ENCODE results near the gene ZFPL1. TPM values are rescaled to one million over a fixed set of nuclear protein-coding genes. Genes with fewer than 3 reads are reported as not detected.
A peak's percentile ranks its signal among the peaks of the same experiment; 100 is the strongest.

Gene ZFPL1
- total RNA-seq, 1 experiment from 2014 or later: 53.8 TPM

GRCh38 chr11:65071907-65072630 lies 12.0 kb upstream of the ZFPL1 start:
- Histone ChIP-seq H3K4me3 (ENCODE audit: insufficient read depth, low read depth, low read length) (no peak overlapping the region), H3K27me3 (ENCODE audit: control insufficient read depth, insufficient read depth, low read length) (no peaks in the 10 kb centered on the region), H3K36me3 (replicated peaks; ENCODE audit: control insufficient read depth, insufficient read depth, low read length) (peaks cover 5% of the 10 kb centered on the region; the same call in 1 of the 2 replicates)
- DNase-seq: peak; percentile 29

GRCh38 chr11:65072631-65072966 lies 11.4 kb upstream of the ZFPL1 start:
- no peak for DNase-seq
- peaks cover 10% of the 10 kb centered on the region for H3K36me3 ChIP-seq (replicated peaks; ENCODE audit: control insufficient read depth, insufficient read depth, low read length)
- H3K4me3 ChIP-seq (ENCODE audit: insufficient read depth, low read depth, low read length): no peak overlapping the region
- no peaks in the 10 kb centered on the region for H3K27me3 ChIP-seq (ENCODE audit: control insufficient read depth, insufficient read depth, low read length)

GRCh38 chr11:65077451-65077850 lies 6.6 kb upstream of the ZFPL1 start:
- H3K27me3 ChIP-seq (ENCODE audit: control insufficient read depth, insufficient read depth, low read length): no peaks in the 10 kb centered on the region
- peaks cover 39% of the 10 kb centered on the region for H3K36me3 ChIP-seq (replicated peaks; ENCODE audit: control insufficient read depth, insufficient read depth, low read length)
- no peak for DNase-seq
- H3K4me3 ChIP-seq (ENCODE audit: insufficient read depth, low read depth, low read length): no peak overlapping the region

GRCh38 chr11:65078151-65078550 lies 5.9 kb upstream of the ZFPL1 start:
- Histone ChIP-seq H3K27me3 (ENCODE audit: control insufficient read depth, insufficient read depth, low read length) (no peaks in the 10 kb centered on the region), H3K4me3 (ENCODE audit: insufficient read depth, low read depth, low read length) (no peak overlapping the region), H3K36me3 (replicated peaks; ENCODE audit: control insufficient read depth, insufficient read depth, low read length) (peaks cover 39% of the 10 kb centered on the region)
- DNase-seq: peak; percentile 85

GRCh38 chr11:65078786-65079342 lies 5.2 kb upstream of the ZFPL1 start:
- Histone ChIP-seq H3K27me3 (ENCODE audit: control insufficient read depth, insufficient read depth, low read length) (no peaks in the 10 kb centered on the region), H3K36me3 (replicated peaks; ENCODE audit: control insufficient read depth, insufficient read depth, low read length) (peaks cover 39% of the 10 kb centered on the region), H3K4me3 (ENCODE audit: insufficient read depth, low read depth, low read length) (no peak overlapping the region)
- DNase-seq: no peak

- peak; percentile 40 for DNase-seq
These were observed 738 bp upstream of the ZFPL1 start for GRCh38 chr11:65083134-65083833.

GRCh38 chr11:65084598-65085375 lies 765 bp downstream of the ZFPL1 start:
- peaks cover 17% of the 10 kb centered on the region for H3K36me3 ChIP-seq (replicated peaks; ENCODE audit: control insufficient read depth, insufficient read depth, low read length)
- peak overlapping the region; percentile 88 for H3K4me3 ChIP-seq (ENCODE audit: insufficient read depth, low read depth, low read length)
- no peaks in the 10 kb centered on the region for H3K27me3 ChIP-seq (ENCODE audit: control insufficient read depth, insufficient read depth, low read length)
- no peak for DNase-seq

More at GRCh38 chr11:65083134-65083833, 738 bp upstream of the ZFPL1 start:
- no peaks in the 10 kb centered on the region for H3K27me3 ChIP-seq (ENCODE audit: control insufficient read depth, insufficient read depth, low read length)
- H3K36me3 ChIP-seq (replicated peaks; ENCODE audit: control insufficient read depth, insufficient read depth, low read length): peaks cover 26% of the 10 kb centered on the region
- H3K4me3 ChIP-seq (ENCODE audit: insufficient read depth, low read depth, low read length): peak overlapping the region; percentile 88

GRCh38 chr11:65085446-65085845 lies 1.4 kb downstream of the ZFPL1 start:
- no peak for DNase-seq
- Histone ChIP-seq H3K27me3 (ENCODE audit: control insufficient read depth, insufficient read depth, low read length) (no peaks in the 10 kb centered on the region), H3K4me3 (ENCODE audit: insufficient read depth, low read depth, low read length) (no peak overlapping the region), H3K36me3 (replicated peaks; ENCODE audit: control insufficient read depth, insufficient read depth, low read length) (peaks cover 12% of the 10 kb centered on the region)

- no peak for DNase-seq
- no peaks in the 10 kb centered on the region for H3K27me3 ChIP-seq (ENCODE audit: control insufficient read depth, insufficient read depth, low read length)
- H3K4me3 ChIP-seq (ENCODE audit: insufficient read depth, low read depth, low read length): no peak overlapping the region
- peaks cover 5% of the 10 kb centered on the region for H3K36me3 ChIP-seq (replicated peaks; ENCODE audit: control insufficient read depth, insufficient read depth, low read length)
These were observed 2.8 kb downstream of the ZFPL1 start for GRCh38 chr11:65086809-65087208.

- Histone ChIP-seq H3K27me3 (ENCODE audit: control insufficient read depth, insufficient read depth, low read length) (no peaks in the 10 kb centered on the region), H3K4me3 (ENCODE audit: insufficient read depth, low read depth, low read length) (no peak overlapping the region), H3K36me3 (replicated peaks; ENCODE audit: control insufficient read depth, insufficient read depth, low read length) (peaks cover 1% of the 10 kb centered on the region)
- DNase-seq: no peak
These were observed 3.2 kb downstream of the ZFPL1 start for GRCh38 chr11:65087216-65087615.

GRCh38 chr11:65087827-65088226 lies 3.8 kb downstream of the ZFPL1 start:
- Histone ChIP-seq H3K4me3 (ENCODE audit: insufficient read depth, low read depth, low read length) (no peak overlapping the region), H3K27me3 (ENCODE audit: control insufficient read depth, insufficient read depth, low read length) (no peaks in the 10 kb centered on the region), H3K36me3 (replicated peaks; ENCODE audit: control insufficient read depth, insufficient read depth, low read length) (peaks cover 1% of the 10 kb centered on the region; the same call in 1 of the 2 replicates)
- DNase-seq: no peak

GRCh38 chr11:65089621-65090020 lies 5.6 kb downstream of the ZFPL1 start:
- Histone ChIP-seq H3K4me3 (ENCODE audit: insufficient read depth, low read depth, low read length) (no peak overlapping the region), H3K36me3 (replicated peaks; ENCODE audit: control insufficient read depth, insufficient read depth, low read length) (peaks cover 1% of the 10 kb centered on the region; the same call in 1 of the 2 replicates), H3K27me3 (ENCODE audit: control insufficient read depth, insufficient read depth, low read length) (no peaks in the 10 kb centered on the region)
- no peak for DNase-seq

GRCh38 chr11:65090628-65091027 lies 6.6 kb downstream of the ZFPL1 start:
- H3K36me3 ChIP-seq (replicated peaks; ENCODE audit: control insufficient read depth, insufficient read depth, low read length): peaks cover under 1% of the 10 kb centered on the region; the same call in 1 of the 2 replicates
- no peak overlapping the region for H3K4me3 ChIP-seq (ENCODE audit: insufficient read depth, low read depth, low read length)
- no peaks in the 10 kb centered on the region for H3K27me3 ChIP-seq (ENCODE audit: control insufficient read depth, insufficient read depth, low read length)
- no peak for DNase-seq

- Histone ChIP-seq H3K4me3 (ENCODE audit: insufficient read depth, low read depth, low read length) (no peak overlapping the region; the same call in 1 of the 2 replicates), H3K27me3 (ENCODE audit: control insufficient read depth, insufficient read depth, low read length) (no peaks in the 10 kb centered on the region), H3K36me3 (replicated peaks; ENCODE audit: control insufficient read depth, insufficient read depth, low read length) (no peaks in the 10 kb centered on the region; the same call in none of the 2 replicates)
- DNase-seq: no peak
These were observed 11.4 kb downstream of the ZFPL1 start for GRCh38 chr11:65095427-65095826.
